Measurements from ENCODE around the gene ADAMTSL4.

DNA sequence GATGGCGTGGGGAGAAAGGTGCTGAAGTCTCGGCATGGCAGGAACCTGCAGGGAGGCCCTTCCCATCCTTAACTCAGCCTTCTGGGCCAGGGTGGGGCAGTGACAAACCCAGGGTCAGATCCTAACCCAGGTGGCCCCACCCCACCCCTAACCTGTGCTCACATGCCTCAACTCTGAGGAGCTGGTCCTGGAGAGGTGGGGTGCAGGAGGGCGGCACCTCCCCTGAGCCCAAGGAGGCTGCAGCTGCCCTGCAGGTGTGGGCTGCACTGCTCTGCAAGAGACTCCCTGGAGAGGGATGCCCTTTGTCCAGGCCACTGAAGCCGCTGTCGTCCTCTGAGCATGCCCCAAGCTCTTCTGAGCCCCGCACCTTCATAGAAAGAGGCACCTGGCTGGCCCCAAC lies 15.2 kb upstream of the ADAMTSL4 start:
- TF ChIP-seq, protein P1, sequence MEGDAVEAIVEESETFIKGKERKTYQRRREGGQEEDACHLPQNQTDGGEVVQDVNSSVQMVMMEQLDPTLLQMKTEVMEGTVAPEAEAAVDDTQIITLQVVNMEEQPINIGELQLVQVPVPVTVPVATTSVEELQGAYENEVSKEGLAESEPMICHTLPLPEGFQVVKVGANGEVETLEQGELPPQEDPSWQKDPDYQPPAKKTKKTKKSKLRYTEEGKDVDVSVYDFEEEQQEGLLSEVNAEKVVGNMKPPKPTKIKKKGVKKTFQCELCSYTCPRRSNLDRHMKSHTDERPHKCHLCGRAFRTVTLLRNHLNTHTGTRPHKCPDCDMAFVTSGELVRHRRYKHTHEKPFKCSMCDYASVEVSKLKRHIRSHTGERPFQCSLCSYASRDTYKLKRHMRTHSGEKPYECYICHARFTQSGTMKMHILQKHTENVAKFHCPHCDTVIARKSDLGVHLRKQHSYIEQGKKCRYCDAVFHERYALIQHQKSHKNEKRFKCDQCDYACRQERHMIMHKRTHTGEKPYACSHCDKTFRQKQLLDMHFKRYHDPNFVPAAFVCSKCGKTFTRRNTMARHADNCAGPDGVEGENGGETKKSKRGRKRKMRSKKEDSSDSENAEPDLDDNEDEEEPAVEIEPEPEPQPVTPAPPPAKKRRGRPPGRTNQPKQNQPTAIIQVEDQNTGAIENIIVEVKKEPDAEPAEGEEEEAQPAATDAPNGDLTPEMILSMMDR (IDR thresholded peaks at IDR 0.05) = no peak
- TF ChIP-seq POLR2A (IDR thresholded peaks at IDR 0.05) = no peak
